B cell (primary cell): ENCODE measurements around the gene XRCC4. TPM values are rescaled to one million over a fixed set of nuclear protein-coding genes. Genes with fewer than 3 reads are reported as not detected.
"Not testable (repeated sequence)": the region's sequence is repeated elsewhere in the genome, so short reads cannot be mapped to it uniquely, and the experiment has no call there.

Experiments used
- ATAC-seq: fragments of 200-7000 bp; cut with Tn5 transposase; one replicate; pipeline ENCODE4 v1.10.0; 2021; ENCODE audit warnings: low read depth, mild to moderate bottlenecking, moderate number of reproducible peaks, moderate library complexity
- CTCF ChIA-PET: fragments of 350-600 bp; sonication (Branson Sonifier 250); formaldehyde crosslinking; loops from one replicate; lab custom pipeline; 2021; ENCODE audit warnings: antibody characterized with exemption, inconsistent platforms; lab: Charles Lee
- POLR2A ChIA-PET: fragments of 350-600 bp; sonication (Branson Sonifier 250); formaldehyde crosslinking; loops from one replicate; lab custom pipeline; 2021; ENCODE audit warnings: antibody characterized with exemption; lab: Charles Lee
- DNase-seq: peaks from one replicate; pipeline ENCODE4 v3.0.0; 2013
- H2AFZ ChIP-seq: 2 replicates; pipeline ENCODE4 v1.6.1; 2012; ENCODE audit warnings: mild to moderate bottlenecking, low read depth, low read length; ENCODE audit not compliant: insufficient read depth, poor library complexity, severe bottlenecking
- H3K27ac ChIP-seq, 2 donors: 1 replicate in 1 of 2; 2 replicates in 1 of 2; pipeline ENCODE4 v1.5.1; 2012 to 2013; ENCODE audit warnings: low read length in 2 of 2, mild to moderate bottlenecking in 2 of 2, moderate library complexity in 1 of 2
- H3K27me3 ChIP-seq, 4 experiments: fragments of 200-600 bp in 1 of 4; sonication (generic) in 1 of 4; replicated peaks in 1 of 4; 1 replicate in 2 of 4; 2 replicates in 2 of 4; pipeline versions ENCODE4 v1.6.1 to v1.7.0; 2013 to 2016; ENCODE audit warnings: low read length in 3 of 4, mild to moderate bottlenecking in 2 of 4, mixed read lengths in 1 of 4, moderate library complexity in 1 of 4; ENCODE audit not compliant: insufficient read depth in 4 of 4, control insufficient read depth in 3 of 4; ENCODE audit errors: control extremely low read depth in 1 of 4
- H3K36me3 ChIP-seq, 2 experiments: replicated peaks in 1 of 2; 1 replicate in 1 of 2; 2 replicates in 1 of 2; pipeline versions ENCODE4 v1.6.1 to v1.7.1; 2013; ENCODE audit warnings: low read length in 1 of 2; ENCODE audit not compliant: insufficient read depth in 2 of 2, control insufficient read depth in 1 of 2; ENCODE audit errors: control extremely low read depth in 1 of 2, extremely low read depth in 1 of 2
- H3K4me1 ChIP-seq, 2 donors: fragments of 200-600 bp in 1 of 2; sonication (generic) in 1 of 2; 1 replicate in 1 of 2; 2 replicates in 1 of 2; pipeline versions ENCODE4 v1.5.1 to v1.6.1; 2013 to 2017; ENCODE audit warnings: low read length in 2 of 2; ENCODE audit not compliant: control insufficient read depth in 2 of 2, insufficient read depth in 2 of 2
- H3K4me2 ChIP-seq: replicated peaks from 2 replicates; pipeline ENCODE3; 2012; ENCODE audit warnings: mild to moderate bottlenecking, low read depth, low read length; ENCODE audit not compliant: poor library complexity, severe bottlenecking
- H3K4me3 ChIP-seq, 5 experiments: fragments of 200-600 bp in 1 of 5; sonication (generic) in 1 of 5; 1 replicate in 3 of 5; 2 replicates in 2 of 5; pipeline versions ENCODE4 v1.5.1 to v1.7.0; 2011 to 2016; ENCODE audit warnings: low read length in 4 of 5, mild to moderate bottlenecking in 4 of 5, low read depth in 2 of 5, control low read depth in 1 of 5, moderate library complexity in 1 of 5; ENCODE audit not compliant: insufficient read depth in 1 of 5; ENCODE audit errors: control extremely low read depth in 1 of 5, extremely low read depth in 1 of 5
- H3K79me2 ChIP-seq: fragments of 200-600 bp; sonication (generic); one replicate; pipeline ENCODE4 v1.6.0; 2016; ENCODE audit warnings: low read length; ENCODE audit not compliant: control insufficient read depth, insufficient read depth
- H3K9ac ChIP-seq: fragments of 200-600 bp; sonication (generic); 2 replicates; pipeline ENCODE4 v1.6.1; 2017; ENCODE audit warnings: mild to moderate bottlenecking, low read length, moderate library complexity
- H3K9me3 ChIP-seq, 3 donors: one replicate each; pipeline versions ENCODE4 v1.6.1 to v1.7.1; 2013; ENCODE audit warnings: low read length in 2 of 3; ENCODE audit not compliant: control insufficient read depth in 2 of 3, insufficient read depth in 1 of 3; ENCODE audit errors: control extremely low read depth in 1 of 3
- H4K20me1 ChIP-seq: 2 replicates; pipeline ENCODE4 v1.6.0; 2012; ENCODE audit warnings: mild to moderate bottlenecking, low read length; ENCODE audit not compliant: insufficient read depth, control insufficient read depth, poor library complexity, severe bottlenecking
- H3K27ac Mint-ChIP-seq: one replicate; pipeline ENCODE4 v1.8.0; 2021; ENCODE audit warnings: mixed read lengths
- H3K27me3 Mint-ChIP-seq: one replicate; pipeline ENCODE4 v1.8.0; 2021; ENCODE audit warnings: mixed read lengths
- H3K4me1 Mint-ChIP-seq: one replicate; pipeline ENCODE4 v1.8.0; 2021; ENCODE audit warnings: mixed read lengths
- H3K4me3 Mint-ChIP-seq: one replicate; pipeline ENCODE4 v1.8.0; 2021; ENCODE audit warnings: mixed read lengths
- H3K9me3 Mint-ChIP-seq: one replicate; pipeline ENCODE4 v1.8.0; 2022; ENCODE audit warnings: mixed read lengths; ENCODE audit not compliant: insufficient read depth
- EZH2 ChIP-seq: IDR thresholded peaks from 2 replicates; pipeline ENCODE4 v1.6.1; 2012; ENCODE audit warnings: borderline replicate concordance, low read depth, mild to moderate bottlenecking, moderate library complexity, low read length; ENCODE audit not compliant: insufficient read depth, poor library complexity, severe bottlenecking
- WGBS: methylation state at CpG from one replicate; pipeline ENCODE4 v1.1.5; 2013; ENCODE audit warnings: missing lambda C conversion rate; ENCODE audit not compliant: insufficient coverage; 5-methylcytosine and 5-hydroxymethylcytosine counted together
- intact Hi-C: fragments of 100-400 bp; cut with micrococcal nuclease; formaldehyde crosslinking; loops from one replicate; pipeline ENCODE4 v1.10.0; 2022
- polyA plus RNA-seq: library from polyadenylated mRNA; depleted of rRNA; stranded (reverse); fragments of >200 nt; gene quantifications from 2 replicates; pipeline ENCODE4 v1.2.3, GENCODE V29; 2012
- total RNA-seq, 2 donors: library from RNA; stranded (reverse); fragments of 120-200 nt in 1 of 2; gene quantifications; 1 replicate in 1 of 2; 2 replicates in 1 of 2; pipeline versions ENCODE4 v1.2.3 to v1.2.4, GENCODE V29; 2013 to 2022
- TF ChIP-seq, protein P1 (sequence below): fragments of 200-600 bp; IDR thresholded peaks from one replicate; pipeline ENCODE4 v1.8.0; 2022; ENCODE audit warnings: antibody characterized with exemption, mild to moderate bottlenecking

Gene XRCC4
- total and polyA plus RNA-seq, 2 donors (not counting 1 experiment from before 2014, with no cell fraction given) = 1.3 to 7.7 TPM

DNA sequence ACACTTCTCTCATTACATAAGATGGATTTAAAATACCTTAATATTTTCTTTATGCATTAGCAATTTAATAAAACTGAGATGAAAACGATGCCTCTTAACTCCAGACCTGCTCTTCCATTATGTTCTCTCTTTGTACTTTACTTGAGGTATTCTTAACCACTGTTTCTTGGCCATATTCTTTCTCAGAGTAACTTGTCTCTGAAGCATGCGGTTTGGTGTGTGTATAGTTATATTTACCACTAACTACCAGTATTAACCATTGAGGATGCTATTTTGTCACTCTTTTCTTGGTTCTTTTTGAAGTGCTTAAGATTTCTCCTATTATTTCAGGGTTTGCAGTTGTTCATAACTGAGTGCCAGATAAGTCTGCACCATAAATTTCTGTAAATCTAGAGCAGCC is 18.0 kb upstream of the XRCC4 start:
- Histone ChIP-seq H3K27me3 (no peaks in the 10 kb centered on the region), H3K9ac (no peak overlapping the region), H3K79me2 (peaks cover 11% of the 10 kb centered on the region), H3K4me3 (no peak overlapping the region), H3K4me1 (no peaks in the 10 kb centered on the region), H4K20me1 (peaks cover 12% of the 10 kb centered on the region), H3K4me2 (no peak overlapping the region), H2AFZ (no peak overlapping the region), H3K9me3 (no peaks in the 10 kb centered on the region), H3K27ac (no peak overlapping the region), H3K36me3 (peaks cover 8 to 35% of the 10 kb centered on the region in 2 experiments)
- no peaks in the 10 kb centered on the region for H3K9me3 Mint-ChIP-seq
- peaks cover 16% of the 10 kb centered on the region for H3K4me1 Mint-ChIP-seq
- ATAC-seq (no peak), DNase-seq (no peak)
- H3K27me3 Mint-ChIP-seq = no peaks in the 10 kb centered on the region
- POLR2A ChIA-PET = no interaction called here
- intact Hi-C loops = no loop called here
- H3K27ac Mint-ChIP-seq = no peak overlapping the region
- H3K4me3 Mint-ChIP-seq = no peak overlapping the region
- TF ChIP-seq EZH2 = no peak
- TF ChIP-seq, protein P1, sequence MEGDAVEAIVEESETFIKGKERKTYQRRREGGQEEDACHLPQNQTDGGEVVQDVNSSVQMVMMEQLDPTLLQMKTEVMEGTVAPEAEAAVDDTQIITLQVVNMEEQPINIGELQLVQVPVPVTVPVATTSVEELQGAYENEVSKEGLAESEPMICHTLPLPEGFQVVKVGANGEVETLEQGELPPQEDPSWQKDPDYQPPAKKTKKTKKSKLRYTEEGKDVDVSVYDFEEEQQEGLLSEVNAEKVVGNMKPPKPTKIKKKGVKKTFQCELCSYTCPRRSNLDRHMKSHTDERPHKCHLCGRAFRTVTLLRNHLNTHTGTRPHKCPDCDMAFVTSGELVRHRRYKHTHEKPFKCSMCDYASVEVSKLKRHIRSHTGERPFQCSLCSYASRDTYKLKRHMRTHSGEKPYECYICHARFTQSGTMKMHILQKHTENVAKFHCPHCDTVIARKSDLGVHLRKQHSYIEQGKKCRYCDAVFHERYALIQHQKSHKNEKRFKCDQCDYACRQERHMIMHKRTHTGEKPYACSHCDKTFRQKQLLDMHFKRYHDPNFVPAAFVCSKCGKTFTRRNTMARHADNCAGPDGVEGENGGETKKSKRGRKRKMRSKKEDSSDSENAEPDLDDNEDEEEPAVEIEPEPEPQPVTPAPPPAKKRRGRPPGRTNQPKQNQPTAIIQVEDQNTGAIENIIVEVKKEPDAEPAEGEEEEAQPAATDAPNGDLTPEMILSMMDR = no peak
- CTCF ChIA-PET = no interaction called here
- no CpG with 5 or more reads among the region's 2 CpGs for WGBS

DNA sequence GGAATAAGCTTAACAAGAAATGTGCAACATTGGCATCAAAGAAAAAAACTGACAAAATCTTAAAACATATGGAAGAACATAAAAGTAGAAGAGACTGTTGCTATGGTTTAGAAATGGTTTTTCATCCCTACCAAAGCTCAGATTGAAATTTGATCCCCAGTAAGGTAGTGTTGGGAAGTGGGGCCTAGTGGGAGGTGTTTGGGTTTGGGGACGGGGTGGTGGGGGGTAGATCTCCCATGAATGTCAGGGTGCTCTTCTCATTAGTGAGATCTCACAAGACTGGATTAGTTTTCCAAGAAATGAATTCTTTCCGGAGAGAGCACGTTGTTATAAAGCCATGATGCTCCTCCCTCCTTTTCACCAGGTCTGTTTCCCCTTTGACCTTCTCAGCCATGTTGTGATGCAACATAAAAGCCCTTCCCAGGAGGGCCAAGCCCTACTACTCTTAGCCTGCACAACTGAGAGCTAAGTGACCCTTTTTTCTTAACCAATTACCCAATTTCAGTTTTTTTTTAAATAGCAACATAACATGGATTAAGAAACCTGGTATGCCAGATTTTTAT is 10.7 kb upstream of the XRCC4 start:
- no peaks in the 10 kb centered on the region for H3K27me3 ChIP-seq
- intact Hi-C loops = no loop called here
- Mint-ChIP-seq H3K27me3 (no peaks in the 10 kb centered on the region), H3K4me1 (peaks cover 25% of the 10 kb centered on the region), H3K4me3 (no peak overlapping the region), H3K9me3 (no peaks in the 10 kb centered on the region), H3K27ac (no peak overlapping the region)
- POLR2A ChIA-PET = no interaction called here
- H3K4me2 ChIP-seq = no peak overlapping the region
- no peak overlapping the region for H3K27ac ChIP-seq
- no peaks in the 10 kb centered on the region for H3K4me1 ChIP-seq
- H3K9me3 ChIP-seq = no peaks in the 10 kb centered on the region
- no peak overlapping the region for H3K9ac ChIP-seq
- CTCF ChIA-PET = no interaction called here
- peaks cover 6 to 9% of the 10 kb centered on the region in 2 experiments for H3K36me3 ChIP-seq
- H3K79me2 ChIP-seq = peaks cover 67% of the 10 kb centered on the region
- DNase-seq = no peak
- no peak for ATAC-seq
- H2AFZ ChIP-seq = no peak overlapping the region
- no peak overlapping the region for H3K4me3 ChIP-seq
- WGBS = 92% methylated on average over 2 of the region's 3 CpGs
- TF ChIP-seq, protein P1 = no peak
- TF ChIP-seq EZH2 = no peak
- H4K20me1 ChIP-seq = peaks cover 44% of the 10 kb centered on the region

DNA sequence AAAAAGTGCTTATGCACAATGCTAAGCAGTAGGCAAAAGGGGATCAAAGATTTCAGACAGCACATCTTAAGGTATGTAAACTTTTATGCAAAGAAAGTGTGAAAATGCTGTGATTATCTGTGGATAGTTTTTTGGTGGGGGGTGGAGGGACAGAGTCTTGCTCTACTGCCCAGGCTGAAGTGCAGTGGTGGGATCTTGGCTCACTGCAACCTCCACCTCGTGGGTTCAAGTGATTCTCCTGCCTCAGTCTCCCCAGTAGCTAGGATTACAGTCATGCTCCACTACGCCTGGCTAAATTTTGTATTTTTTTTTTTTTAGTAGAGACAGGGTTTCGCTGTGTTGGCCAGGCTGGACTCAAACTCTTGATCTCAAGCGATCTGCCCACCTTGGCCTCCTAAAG is 10.0 kb upstream of the XRCC4 start:
- H3K27ac ChIP-seq, H3K27ac Mint-ChIP-seq, H3K36me3 ChIP-seq, H3K9me3 ChIP-seq, DNase-seq, ATAC-seq, H3K4me1 ChIP-seq, H2AFZ ChIP-seq, H3K4me2 ChIP-seq, H3K9ac ChIP-seq, intact Hi-C loops, POLR2A ChIA-PET, H3K4me3 ChIP-seq, H3K27me3 ChIP-seq, H3K27me3 Mint-ChIP-seq, H3K9me3 Mint-ChIP-seq, CTCF ChIA-PET, H3K4me3 Mint-ChIP-seq: not testable (repeated sequence)
- peaks cover 44% of the 10 kb centered on the region for H4K20me1 ChIP-seq
- H3K79me2 ChIP-seq = peaks cover 71% of the 10 kb centered on the region
- peaks cover 29% of the 10 kb centered on the region for H3K4me1 Mint-ChIP-seq
- no CpG with 5 or more reads among the region's 4 CpGs for WGBS
